NT2/D1 (cell line): Measurements from ENCODE around the gene DNAJB8.

ENCODE experiments used
- YY1 ChIP-seq: IDR thresholded peaks from 2 replicates; pipeline ENCODE4 v1.6.1; 2011; ENCODE audit not compliant: insufficient read length, insufficient read depth
- ZNF274 ChIP-seq: IDR thresholded peaks from 2 replicates; pipeline ENCODE4 v1.6.1; 2011; ENCODE audit warnings: mild to moderate bottlenecking, low read depth, low read length

- no peak for TF ChIP-seq ZNF274
- no peak for TF ChIP-seq YY1
Observed at GRCh38 chr3:128413413-128414205, 53.1 kb downstream of the DNAJB8 start.
